AG09319 (cell line): ENCODE results near the gene LRRC17.

Experiments
- DNase-seq: peaks from one replicate; pipeline ENCODE4 v3.0.0-alpha.2; 2010; ENCODE audit warnings: low read depth; ENCODE audit errors: extremely low read depth
- TF ChIP-seq, protein P1 (sequence below): IDR thresholded peaks from 2 replicates; pipeline ENCODE4 v1.5.1; 2011; ENCODE audit warnings: low read depth, mild to moderate bottlenecking, inconsistent platforms, low read length, moderate library complexity

LRRC17 gene, protein sequence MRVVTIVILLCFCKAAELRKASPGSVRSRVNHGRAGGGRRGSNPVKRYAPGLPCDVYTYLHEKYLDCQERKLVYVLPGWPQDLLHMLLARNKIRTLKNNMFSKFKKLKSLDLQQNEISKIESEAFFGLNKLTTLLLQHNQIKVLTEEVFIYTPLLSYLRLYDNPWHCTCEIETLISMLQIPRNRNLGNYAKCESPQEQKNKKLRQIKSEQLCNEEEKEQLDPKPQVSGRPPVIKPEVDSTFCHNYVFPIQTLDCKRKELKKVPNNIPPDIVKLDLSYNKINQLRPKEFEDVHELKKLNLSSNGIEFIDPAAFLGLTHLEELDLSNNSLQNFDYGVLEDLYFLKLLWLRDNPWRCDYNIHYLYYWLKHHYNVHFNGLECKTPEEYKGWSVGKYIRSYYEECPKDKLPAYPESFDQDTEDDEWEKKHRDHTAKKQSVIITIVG

DNA sequence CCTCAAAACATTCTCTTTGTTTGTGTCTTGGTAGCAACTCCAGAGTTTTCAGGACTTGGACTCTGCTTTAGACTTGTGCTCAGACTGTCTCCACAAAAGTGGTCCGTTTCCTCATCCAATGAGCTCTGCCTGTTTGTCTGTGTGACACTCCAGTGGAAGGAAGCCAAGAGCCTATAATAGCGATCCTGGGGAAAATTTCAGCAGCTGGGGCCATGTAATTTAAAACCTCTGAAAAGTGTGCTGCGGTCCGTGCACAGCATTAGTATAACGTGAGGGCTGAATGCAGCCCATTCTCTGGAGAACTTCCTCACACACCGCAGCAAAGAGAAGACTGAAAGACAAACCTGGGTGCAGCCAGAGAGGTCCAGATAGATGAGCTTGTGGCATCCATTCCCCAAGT is at the start of gene LRRC17:
Gene LRRC17, plus strand, starts transcription at position 259 of the 400 bp plus-strand sequence. CDS start 20,914 bp downstream, outside the sequence.
- peak; percentile 35 for DNase-seq
- TF ChIP-seq, protein P1, sequence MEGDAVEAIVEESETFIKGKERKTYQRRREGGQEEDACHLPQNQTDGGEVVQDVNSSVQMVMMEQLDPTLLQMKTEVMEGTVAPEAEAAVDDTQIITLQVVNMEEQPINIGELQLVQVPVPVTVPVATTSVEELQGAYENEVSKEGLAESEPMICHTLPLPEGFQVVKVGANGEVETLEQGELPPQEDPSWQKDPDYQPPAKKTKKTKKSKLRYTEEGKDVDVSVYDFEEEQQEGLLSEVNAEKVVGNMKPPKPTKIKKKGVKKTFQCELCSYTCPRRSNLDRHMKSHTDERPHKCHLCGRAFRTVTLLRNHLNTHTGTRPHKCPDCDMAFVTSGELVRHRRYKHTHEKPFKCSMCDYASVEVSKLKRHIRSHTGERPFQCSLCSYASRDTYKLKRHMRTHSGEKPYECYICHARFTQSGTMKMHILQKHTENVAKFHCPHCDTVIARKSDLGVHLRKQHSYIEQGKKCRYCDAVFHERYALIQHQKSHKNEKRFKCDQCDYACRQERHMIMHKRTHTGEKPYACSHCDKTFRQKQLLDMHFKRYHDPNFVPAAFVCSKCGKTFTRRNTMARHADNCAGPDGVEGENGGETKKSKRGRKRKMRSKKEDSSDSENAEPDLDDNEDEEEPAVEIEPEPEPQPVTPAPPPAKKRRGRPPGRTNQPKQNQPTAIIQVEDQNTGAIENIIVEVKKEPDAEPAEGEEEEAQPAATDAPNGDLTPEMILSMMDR: no peak

DNA sequence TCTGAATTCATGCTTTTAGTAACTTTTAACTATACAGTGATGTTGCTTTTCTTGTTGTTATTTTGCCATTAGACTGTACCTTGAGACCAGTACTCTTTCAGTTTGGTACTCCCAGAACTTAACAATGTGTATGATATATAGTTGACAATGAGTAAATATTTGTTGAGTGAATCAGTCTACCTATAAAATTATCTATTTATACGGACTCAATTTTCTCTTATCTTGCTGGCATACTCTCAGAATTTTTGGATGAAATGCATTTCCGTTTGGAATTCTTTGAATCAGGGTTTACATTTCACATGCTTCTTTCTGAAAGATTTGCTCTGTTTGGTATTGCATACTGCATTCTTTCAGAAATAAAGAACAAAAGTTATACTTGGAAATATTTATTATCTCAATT is 47.8 kb upstream of the LRRC17 start:
- DNase-seq: no peak
- TF ChIP-seq, protein P1: no peak

DNA sequence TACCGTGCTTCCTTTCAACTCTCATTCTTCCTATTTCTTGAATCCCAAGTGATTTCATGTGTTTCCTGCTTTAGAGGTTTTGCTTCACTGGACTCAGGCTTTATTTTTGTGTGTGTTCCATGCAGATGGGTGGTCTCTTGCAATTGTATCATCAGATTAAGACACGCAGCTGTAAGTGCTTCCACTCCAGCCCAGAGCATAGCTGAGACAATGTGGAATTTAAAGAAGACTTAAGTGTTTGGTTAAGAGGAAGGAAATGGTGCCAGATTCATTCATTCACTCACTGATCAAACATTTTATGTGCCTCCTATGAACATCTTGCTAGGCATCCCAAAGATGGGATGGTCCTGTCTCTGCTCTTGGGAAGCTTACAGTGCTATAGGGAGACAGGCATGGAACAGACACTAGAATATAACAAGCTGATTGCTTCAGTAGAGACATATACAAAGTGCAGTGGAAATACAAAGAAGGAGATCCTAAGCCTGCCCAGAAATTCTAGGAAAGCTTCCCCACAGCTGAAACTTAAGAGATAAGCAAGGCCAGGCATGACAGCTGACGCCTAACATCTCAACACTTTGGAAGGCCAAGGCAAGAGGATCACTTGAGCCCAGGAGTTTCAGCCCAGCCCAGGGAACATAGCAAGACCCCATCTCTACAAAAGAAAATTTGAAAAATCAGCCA is 46.1 kb upstream of the LRRC17 start:
- TF ChIP-seq, protein P1: no peak
- no peak for DNase-seq

DNA sequence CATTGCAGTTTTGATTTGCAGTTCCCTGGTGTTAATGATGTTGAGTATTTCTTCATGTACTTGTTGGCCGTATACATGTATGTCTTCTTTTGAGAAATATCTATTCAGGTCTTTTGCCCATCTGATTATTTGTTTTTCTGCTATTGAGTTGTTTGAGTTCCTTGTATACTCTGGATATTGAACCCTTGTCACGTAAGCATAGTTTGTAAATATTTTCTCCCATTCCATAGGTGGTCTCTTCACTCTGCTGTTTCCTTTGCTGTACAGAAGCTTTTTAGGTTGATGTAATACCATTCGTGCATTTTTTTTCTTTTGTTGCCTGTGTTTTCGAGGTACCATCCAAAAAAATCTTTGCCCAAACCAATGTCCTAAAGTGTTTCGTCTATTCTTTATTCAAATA is 43.6 kb upstream of the LRRC17 start:
- TF ChIP-seq, protein P1: no peak
- DNase-seq: no peak

DNA sequence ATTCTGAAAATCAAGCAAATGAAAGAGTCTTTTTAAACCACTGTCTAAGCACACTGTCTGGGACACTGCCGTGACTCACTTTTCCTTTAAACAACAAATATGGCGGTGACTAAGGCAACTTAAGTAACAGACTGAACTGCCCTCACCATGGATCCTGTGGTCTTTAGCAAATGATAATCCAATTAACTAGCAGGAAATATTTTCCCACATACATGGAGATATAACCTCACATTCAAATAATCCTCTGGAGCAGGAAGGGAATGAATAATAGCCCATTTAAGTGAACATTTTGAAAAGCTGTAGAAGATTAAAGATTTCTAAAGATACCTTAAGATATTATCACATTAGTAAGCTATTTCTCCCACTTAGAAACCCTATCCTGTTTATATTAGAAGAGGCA is 40.3 kb upstream of the LRRC17 start:
- TF ChIP-seq, protein P1: no peak
- DNase-seq: no peak

DNA sequence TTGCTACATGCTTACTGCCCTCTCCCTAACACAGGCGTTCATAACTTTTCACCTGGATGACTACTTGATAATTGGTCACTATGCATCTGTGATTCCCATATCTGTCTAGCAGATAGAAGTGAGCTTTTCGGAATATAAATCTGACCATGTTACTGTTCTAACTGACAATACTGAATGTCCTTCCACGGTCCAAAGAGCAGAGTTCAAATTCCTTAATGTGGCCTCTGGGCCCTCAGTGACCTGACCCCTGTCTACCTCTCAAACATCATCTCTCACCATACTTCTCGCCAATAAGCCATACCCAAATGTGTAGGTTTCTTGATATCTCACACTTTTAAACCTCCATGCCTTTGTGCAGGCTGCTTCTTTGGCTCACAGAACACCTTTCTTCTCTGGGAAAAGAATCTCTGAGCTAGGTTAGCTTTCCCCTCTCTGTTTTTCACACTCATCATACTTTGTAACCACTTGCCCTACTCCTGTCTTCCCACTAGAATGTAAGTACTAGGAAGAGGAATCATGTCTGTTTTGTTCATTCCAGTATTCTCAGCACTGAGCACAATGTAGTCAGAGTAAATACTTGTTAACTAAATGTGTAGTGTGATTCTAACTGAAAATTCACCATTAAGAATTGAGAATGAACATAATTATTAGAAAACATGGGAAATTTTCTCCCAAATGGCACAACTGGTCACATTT is 39.2 kb upstream of the LRRC17 start:
- no peak for DNase-seq
- TF ChIP-seq, protein P1: no peak
